HG03565 (cell line): Measurements from ENCODE around the gene AUP1.

Experiments used
- ATAC-seq: cut with Tn5 transposase; IDR thresholded peaks from one replicate; pipeline ENCODE4 v1.9.1; 2021; ENCODE audit warnings: mild to moderate bottlenecking, moderate library complexity; ENCODE audit not compliant: unreplicated experiment

The AUP1 gene

DNA sequence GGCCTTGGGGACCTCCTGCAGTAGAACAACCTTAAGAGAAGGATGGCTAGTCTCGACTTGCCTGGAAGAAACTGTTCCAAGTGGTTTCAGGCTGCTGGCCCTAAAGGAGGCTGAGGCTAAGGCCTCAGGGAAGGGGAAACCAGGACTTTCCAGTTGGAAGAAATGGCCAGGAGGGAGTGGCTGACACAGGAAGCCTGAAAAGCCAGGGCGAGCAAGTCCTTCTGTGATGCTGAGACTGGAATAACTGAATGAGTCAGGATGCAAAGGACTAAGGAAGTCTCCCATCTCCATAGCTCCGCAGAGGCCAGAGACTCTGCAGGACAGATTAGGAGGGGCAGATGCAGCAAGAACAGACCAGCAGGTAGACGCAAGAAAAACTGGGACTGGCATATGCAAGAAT is 7.6 kb upstream of the AUP1 start:
- no peak for ATAC-seq

DNA sequence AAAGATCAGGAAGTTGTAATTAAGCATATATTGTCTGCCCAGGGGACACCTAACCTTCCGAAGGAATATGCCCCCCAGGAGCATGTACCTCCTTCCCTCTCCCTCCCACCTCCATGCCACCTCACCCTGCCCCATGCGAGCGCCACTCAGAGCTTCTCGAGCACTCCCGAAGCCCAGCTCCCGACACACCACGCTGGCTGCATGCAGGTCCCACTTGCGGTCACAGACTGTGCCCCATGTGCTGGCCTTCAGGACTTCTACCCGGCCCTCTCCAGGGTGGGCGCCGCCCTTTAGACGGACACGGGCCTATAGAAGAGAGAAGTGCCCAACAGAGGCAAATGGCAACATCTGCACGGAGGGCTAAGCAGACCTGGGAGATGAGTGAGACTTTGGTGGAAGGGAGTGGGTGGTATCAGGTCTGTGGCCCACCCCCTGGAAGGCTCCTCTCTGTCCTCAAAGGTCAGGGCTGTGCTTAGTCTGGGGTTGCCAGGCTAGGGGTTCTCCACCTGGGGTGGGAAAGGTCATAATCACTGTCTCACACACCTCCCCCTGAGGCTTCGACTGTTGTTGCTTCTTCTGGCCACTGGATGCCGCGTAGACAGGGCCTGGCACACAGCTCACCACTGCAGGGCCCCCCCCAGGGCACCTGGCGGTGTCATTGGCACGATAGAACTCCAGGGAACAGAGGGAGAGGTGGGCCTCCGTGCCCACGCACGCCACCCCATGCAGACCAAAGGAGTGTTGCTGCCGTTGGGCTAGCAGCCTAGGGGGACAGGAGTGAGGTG is 6.9 kb upstream of the AUP1 start:
- ATAC-seq = no peak

DNA sequence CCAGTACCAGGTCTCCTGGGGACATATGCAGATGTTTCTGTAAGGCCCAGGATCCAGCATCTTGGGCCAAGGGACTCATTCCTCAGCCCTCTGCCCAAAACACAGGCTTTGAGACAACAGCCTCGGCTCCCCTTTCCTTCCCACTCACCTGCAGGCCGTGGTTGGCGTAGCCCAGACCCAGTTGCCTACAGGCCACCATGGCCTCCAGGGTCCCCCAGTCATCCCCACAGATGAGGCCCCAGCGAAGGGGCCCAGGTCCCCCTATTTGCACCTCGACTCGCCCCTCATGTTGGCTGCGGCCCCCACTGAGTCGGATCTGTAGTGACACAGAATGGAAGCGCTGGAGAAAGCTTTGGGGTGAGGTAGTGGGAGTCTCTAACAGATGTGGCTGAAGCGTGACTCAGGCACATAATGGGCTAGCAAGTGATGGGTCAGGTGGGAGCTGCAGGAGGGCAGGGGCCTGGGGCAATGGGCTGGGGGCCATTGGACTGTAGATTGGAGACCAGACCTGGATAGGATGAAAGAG is 6.0 kb upstream of the AUP1 start:
- no peak for ATAC-seq

DNA sequence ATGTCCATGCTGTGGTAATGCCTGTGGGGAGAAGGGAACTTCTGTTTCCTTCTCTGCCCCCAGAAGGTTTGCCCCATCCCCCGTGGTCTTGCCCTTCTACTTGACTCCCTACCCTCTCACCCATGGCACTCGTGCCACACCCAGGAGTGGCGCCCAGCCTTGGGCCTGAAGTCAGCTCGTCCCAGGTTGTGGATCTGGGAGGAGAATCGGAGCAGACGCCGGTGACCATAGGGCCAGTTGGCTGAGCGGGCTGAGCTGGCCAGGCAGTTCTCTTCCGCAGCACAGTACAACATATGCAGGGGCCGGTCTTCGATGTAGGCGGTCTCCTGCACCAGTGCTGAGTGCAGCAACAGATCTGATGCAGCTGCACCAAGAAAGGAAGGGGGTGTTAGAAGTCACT is 4.9 kb upstream of the AUP1 start:
- ATAC-seq = no peak

DNA sequence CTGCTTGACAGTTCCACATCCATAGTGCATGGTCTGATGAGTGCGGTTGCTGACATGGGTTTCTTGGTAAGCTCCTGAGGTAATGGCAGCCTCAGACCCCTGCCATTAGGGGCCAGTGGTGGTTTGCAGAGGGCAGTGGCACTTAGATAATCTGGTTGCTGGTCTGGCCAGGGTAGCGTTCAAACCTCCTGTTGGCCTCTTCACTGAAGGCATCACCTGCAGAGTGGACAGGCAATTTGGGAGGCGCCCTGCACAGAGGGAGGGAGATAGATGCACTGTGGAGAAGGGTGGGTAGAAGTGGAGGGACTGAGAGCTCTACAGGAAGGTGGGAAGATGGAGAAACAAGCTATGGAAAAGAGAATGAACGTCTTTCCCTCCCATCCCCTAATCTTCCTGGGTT is 4.0 kb upstream of the AUP1 start:
- no peak for ATAC-seq

DNA sequence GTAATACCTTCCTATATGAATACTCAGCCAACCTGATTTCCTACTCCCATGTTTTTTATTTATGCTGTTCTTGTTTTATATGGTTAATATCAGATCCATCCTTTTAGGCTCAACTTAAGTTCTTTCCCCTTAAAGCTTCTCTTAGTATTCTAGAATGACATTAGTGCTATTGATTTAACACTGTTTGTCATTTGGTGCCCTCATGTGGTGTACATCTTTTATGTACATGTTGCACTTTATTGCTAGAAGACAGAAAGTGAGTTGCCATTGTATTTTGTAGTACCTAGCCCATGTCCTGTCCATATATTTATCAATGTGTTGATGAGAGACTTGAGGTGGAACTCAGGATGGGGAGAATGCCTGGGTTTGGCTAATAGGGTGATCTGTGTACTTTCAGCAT is 2.7 kb upstream of the AUP1 start:
- ATAC-seq = no peak

DNA sequence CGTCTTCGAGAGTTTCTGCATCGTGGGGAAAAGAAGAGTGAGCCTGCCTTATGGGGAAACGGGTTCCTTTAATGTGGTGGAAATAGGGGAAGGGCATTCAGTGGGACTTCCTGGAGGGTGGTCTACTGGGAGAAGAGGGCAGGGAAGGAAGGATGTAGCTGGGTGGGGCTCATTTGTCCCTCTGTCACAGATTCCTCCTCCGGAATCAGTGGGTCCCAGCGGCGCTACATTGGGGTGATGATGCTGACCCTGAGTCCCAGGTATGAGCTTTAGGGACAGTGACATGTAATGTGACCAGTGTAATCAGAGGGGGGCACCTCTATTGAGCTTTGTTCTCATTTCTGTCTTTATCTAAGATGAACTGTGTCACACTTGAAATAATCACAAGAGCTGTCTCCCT is 2.2 kb upstream of the AUP1 start:
- ATAC-seq = no peak

DNA sequence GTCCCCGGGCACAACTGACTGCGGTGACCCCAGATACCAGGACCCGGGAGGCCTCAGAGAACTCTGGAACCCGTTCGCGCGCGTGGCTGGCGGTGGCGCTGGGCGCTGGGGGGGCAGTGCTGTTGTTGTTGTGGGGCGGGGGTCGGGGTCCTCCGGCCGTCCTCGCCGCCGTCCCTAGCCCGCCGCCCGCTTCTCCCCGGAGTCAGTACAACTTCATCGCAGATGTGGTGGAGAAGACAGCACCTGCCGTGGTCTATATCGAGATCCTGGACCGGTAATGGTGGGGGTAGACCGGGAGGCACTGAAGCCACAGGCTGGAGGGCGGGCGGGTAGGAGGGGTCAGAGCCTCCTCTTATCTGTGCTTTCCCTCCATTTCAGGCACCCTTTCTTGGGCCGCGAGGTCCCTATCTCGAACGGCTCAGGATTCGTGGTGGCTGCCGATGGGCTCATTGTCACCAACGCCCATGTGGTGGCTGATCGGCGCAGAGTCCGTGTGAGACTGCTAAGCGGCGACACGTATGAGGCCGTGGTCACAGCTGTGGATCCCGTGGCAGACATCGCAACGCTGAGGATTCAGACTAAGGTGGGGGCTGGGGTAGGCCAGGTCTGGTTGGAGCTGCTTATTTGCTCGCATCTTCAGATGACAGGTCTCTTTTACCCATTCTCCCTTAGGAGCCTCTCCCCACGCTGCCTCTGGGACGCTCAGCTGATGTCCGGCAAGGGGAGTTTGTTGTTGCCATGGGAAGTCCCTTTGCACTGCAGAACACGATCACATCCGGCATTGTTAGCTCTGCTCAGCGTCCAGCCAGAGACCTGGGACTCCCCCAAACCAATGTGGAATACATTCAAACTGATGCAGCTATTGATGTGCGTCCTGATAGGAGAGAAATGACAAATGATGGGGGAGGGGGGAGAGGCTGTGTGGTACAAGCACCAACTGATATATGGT is 1.0 kb upstream of the AUP1 start:
- peak; percentile 26 for ATAC-seq

DNA sequence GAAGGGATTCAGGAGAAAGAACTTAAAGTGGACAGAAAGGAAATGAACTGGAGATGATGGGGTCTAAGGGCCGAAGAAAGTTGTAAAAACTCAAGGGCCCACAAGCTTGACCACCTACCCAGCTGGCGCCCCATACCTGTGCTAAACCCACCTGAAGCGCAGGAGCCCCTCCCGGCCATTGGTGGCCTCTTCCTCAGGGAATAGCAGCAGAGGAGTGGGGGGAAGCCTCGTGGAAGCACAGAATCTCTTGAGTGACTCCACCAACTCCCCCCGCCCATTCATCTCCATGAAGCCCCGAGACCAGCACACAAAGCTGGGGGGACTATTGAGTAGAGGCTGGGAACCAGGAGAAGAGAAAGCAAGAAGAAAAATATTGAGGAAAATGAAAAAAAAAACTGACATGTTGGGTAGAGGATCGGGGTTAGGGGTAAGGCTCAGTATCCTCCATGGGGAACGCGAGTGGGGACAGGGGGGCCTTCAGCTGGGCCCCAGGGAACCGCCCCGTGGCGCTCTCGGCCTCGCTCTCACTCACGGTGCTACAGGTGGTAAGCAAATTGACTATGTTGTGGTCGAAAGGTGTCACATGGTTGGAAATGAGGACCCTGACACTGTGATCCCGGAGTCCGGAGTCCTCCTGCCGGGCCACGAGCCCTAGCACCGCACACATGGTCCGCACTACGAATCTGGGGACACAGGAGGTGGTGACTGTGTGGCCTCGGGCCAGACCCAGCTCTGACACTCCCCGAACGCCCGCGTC is 728 bp downstream of the AUP1 start:
- peak; percentile 6 for ATAC-seq

DNA sequence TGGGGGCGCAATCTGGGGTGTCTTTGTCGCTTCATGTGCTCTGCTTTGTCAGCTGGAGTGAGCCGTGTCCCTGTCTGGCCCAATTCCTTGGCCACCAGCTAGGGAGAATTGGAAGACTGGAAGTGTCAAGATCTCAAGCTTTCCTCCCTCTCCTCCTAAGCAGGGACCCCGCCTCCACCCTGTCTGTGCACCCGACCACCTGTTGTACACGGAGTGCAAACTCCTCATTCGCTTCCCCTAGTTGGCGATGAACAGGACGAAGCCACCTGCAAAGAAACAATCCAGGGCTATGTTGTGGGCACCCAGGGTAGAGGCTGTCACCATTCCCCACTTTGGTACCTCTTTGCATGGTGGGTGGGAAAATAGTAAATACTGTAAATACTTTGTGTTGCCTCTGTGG is 1.8 kb downstream of the AUP1 start:
- ATAC-seq = no peak

DNA sequence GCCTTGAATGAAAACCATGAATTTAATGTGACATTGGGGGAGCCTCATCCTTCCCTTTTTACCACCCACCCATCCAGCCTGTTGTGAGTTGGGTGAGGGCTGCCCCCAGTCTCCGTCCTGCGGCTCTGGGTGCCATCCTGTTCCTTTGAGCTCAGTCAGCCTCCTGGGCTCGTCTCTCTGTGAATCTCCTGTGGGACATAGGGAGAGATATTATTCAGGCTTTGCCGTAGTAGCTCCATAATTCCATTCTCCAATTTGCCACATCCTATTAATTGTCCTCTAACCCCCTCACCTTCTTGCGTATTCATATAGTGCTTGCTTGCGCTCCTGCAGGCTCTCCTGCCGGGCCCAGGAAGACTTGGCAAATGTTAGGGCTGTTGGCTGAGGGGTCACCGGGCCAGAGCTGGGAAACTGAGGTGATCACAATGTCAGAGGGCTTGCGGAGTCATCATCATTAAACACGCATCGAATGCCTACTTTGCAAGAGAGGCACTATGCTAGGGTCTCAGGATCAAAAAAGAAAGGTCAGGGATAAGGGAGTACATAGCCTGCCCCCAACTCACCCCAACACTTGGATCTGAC is 2.8 kb downstream of the AUP1 start:
- ATAC-seq = no peak

DNA sequence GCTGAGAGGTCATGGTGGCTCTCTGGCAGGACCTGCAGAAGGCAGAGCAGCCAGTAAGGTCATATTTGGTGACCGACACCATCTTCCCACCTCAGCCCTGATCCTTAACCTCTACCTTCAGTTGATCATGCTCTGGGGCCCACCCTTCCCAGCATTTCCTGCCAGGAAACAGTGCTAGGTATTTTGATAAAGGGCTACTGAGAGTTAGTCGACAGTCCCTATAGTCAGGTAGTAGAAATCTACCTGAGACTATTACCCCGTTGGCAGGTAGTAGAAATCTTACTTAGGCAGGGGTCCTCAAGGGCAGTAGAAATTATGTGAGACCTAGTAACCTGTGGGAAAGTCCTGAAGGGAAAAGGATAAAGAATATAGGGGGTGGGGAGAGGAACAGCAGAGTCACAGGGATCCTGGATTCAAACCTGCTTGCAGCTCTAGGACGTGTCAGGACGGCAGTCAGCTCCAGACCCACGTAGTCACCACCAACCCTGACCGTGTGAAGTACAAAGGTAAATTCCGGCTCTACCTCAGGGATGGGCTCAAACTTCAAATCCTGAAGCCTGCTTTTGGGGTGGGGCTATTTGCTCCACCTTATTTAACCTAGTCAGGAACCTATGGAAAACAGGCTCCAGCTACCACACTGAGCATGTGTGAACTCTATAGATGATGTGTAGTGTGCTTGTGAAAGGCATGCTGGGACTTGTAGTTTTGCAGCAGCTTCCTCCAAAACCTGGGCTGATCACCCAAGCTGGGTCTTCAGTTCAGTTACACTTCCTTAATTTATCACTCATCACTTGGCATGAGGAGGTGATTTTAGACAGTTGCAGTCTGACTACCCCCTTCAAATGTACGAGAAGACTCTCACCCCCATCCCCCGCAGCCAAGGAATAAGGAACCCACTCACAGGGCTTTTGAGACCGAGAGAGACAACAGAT is 3.5 kb downstream of the AUP1 start, which contains the start of gene DQX1:
TSS of gene DQX1 (minus strand) at position 515 of the 932 bp plus-strand sequence. CDS start at position 13, 502 bp downstream.
- peak; percentile 22 for ATAC-seq

DNA sequence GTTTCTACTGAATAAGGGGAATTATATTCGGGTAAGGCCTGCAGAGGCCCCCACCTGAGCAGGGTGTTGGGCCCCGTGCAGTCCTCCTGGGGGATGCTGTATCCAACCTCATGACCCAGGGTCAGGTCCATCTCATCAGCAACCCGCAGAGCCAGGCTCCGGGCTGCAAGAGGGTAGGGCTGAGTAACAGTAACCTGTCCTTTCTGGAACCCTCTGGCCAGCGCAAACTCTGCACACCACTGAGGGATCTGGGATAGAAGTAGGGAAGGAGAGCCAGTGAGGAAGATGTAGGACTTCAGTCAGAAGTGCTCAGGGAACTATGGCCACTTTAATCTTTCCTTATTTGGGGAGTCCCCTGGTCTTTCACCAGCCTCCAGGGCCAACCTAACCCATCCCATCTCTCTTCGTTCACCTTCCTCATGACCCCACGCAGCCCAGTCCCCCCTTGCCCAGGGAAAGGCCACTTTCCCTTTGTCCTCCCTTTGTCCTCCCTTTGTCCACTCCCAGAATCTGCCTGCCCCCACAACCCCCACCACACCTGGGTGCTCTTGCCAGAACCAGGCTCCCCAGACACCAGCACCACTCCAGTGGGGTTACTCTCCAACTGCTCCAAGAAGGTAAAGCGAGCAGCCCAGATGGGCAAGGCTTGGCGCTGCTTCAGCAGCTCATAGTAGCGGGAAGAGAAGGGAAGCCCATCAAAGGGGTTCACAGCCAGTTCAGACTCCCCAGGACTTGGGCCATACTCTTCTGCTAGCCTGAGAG is 4.4 kb downstream of the AUP1 start:
- no peak for ATAC-seq

DNA sequence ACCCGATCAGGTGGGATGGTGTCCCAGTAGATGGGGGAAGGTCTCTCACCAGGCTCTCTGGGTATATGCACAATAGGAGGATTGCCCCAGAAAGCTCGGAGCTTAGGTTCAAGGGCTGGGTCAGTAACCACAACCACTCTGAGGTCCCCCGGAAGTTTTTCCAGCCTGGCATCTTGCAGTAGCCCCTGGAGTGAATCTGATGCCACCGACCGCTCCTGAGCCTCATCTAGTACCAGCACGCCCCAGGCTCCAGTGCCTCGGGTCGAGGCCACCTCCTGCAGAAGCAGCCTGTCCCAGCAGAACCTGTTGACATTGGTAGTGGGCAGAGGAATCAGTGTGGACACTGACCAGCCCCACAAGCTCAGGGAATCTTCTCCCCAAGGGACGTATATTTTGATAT is 5.5 kb downstream of the AUP1 start:
- no peak for ATAC-seq

DNA sequence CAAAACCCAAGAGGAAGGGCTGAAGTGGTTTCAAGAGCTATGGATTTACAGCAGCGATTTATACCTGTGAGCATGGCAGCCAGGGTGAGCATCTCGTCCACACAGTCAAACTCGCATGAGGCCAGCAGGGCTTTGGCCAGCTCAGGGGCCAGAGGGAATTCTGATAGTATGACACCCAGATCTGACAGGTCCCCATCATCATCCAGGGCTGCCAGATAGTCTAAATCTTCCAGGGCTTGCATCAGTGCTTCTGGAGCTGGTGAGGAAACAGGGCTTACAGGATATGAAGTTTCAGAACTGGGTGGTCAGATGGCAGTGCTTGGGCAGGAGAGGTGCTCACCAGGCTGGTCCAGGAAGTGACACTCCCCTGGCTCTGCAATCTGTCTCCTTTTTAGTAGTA is 7.0 kb downstream of the AUP1 start:
- ATAC-seq = no peak

DNA sequence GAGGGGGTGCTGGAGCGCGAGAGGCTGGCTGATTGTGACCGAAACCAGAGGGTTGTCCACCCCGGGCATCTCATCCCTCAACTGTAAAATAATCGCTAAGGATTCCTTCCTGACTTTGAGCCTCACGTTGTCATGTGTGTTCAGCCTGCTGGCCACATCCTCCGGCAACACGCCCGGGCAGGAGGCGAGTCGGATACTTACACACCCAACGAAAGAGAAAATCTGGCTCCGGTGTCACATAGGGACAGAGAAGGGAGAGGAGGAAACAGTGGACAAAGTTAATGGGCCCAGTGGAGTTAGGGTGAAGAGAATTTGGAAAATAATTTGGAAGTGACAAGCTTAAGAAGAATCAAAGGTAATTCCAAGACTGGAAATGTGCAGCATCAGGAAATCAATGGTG is 12.9 kb downstream of the AUP1 start:
- no peak for ATAC-seq

DNA sequence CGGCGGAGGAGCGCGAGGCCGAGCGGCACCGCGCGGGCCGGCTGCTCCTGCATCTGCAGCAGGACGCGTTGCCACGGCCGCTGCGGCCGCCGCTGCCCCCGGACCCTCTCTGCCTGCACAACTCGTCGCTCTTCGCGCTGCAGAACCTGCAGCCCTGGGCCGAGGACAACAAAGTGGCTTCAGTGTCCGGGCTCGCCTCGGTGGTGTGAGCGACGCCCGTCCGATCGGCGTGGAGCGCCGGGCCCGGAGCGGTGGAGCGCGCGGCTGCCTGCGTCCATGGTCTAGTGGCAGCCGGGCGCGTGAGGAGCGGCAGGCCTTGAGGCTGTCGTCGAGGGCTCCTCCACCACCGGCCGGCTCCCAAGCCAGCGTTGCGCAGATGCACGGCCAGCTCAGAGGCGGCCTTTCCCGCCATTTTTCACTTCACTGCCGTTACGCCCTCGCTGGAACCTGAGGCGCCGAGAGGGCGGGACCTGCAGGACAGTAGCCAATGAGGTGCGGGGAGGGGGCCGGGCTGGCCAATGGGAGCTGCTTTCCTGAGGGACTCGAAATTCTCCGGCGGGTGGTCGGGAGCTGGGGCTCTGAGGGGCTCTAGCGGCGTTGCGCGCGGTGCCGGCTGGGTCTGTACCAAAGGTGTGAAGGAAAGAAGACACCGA is 13.4 kb downstream of the AUP1 start:
- no peak for ATAC-seq

DNA sequence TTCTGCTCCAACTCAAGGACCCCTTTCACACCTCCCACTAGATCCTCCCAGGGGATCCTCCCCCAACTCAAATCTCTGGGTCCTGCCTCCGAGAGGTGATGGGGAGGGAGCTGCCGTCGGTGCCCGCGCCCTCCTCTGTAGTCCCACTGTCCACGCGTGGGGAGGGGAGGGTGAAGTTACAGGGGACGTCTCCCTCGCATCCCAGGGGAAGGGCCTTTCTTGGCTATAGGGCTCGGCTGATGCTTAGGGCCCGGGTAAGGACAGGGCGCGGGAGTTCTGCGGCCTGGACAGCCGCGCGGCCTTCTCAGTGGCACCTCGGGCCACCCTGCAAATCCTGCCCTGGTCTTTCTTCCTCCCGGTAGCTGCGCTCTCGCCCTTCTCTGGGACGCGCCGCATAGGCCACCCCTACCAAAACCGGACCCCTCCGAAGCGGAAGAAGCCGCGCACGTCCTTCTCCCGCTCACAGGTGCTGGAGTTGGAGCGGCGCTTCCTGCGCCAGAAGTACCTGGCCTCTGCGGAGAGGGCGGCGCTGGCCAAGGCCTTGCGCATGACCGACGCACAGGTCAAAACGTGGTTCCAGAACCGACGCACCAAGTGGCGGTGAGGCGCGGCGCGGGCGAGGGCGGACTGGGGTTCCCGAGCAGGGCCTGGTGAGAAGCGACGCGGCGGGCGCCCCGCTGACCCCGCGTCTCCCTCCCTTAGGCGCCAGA is 14.1 kb downstream of the AUP1 start:
- no peak for ATAC-seq
